ENCODE data around the gene CHCHD3.

DNA sequence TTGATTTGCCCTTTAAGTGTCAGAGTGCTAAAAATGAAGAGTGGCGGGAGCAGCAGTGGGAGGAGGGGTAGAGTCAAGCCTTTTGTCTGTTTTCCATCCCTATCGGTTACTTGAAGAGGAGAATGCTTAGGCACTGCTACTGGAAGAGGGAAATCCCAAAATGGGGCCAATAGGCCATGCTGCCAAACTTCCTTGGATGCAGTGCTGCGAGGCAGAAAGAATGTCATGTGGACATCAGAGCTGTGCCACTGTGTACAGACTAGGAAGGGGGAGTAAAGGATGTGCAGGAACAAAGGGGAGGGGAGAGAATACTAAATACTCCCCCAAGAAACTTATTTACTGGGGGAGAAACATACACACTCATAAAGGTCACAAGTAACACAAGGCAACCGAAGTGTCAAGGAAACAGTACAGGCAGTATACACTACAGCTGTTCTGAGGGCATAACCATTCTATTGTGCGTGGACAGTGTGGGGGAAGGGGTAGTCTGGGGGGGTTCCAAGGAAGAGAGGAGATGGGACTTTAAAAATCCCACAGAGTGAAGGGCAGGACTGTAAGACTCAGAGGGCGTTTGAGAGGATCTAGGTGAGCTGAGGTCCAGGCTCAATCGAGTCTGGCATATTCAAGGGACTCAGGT is 276.9 kb downstream of the CHCHD3 start:
- TF ChIP-seq, protein P1, sequence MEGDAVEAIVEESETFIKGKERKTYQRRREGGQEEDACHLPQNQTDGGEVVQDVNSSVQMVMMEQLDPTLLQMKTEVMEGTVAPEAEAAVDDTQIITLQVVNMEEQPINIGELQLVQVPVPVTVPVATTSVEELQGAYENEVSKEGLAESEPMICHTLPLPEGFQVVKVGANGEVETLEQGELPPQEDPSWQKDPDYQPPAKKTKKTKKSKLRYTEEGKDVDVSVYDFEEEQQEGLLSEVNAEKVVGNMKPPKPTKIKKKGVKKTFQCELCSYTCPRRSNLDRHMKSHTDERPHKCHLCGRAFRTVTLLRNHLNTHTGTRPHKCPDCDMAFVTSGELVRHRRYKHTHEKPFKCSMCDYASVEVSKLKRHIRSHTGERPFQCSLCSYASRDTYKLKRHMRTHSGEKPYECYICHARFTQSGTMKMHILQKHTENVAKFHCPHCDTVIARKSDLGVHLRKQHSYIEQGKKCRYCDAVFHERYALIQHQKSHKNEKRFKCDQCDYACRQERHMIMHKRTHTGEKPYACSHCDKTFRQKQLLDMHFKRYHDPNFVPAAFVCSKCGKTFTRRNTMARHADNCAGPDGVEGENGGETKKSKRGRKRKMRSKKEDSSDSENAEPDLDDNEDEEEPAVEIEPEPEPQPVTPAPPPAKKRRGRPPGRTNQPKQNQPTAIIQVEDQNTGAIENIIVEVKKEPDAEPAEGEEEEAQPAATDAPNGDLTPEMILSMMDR (conservative IDR thresholded peaks at IDR 0.05; ENCODE audit: low read length): no peak
- no peak for TF ChIP-seq EZH2phosphoT487 (IDR thresholded peaks at IDR 0.05; ENCODE audit: borderline replicate concordance, low read depth, low read length)
